ENCODE measurements around the gene SH3BP2. TPM values are rescaled to one million over a fixed set of nuclear protein-coding genes. Genes with fewer than 3 reads are reported as not detected.

The SH3BP2 gene
- polyA plus RNA-seq, 3 donors = 19.1 to 478 (median 26.9) TPM

DNA sequence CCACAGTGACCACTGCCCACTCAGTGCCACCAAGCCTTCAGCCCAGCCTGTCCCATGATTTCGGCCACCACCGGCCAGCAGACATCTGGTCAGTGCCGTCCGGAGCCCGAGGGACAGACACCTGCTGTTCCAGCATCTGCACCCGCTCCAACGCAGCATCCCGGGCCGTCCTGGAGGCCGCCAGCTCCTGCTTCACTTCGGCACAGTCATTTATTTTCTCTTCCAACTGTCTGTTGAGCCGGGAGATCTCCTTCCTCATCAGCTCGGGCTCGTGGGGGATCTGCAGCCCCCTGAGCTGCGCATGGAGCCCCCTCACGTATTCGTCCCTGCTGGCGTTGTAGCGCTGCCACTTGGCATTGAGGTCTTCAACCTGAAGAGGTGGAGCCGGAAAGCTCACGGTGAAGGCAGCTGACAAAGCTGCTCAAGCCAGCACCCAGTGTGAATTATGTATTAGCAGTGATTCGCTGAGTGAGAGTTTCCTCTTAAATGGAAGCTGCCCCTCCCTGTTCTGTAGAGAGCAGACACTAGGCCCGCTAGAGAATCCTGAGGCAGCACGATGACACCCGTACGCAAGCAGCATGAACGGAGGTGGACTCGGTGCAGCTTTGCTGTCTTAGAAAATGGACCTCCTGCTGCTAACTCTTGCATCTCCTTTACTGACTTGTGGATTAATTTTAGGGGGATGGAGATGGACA is 48.2 kb upstream of the SH3BP2 start:
- peaks cover 0 to 1% (median 0%) of the 10 kb centered on the region in 3 donors for H3K27me3 Mint-ChIP-seq (ENCODE audit: low read depth in 3 of 3)
- no peak for DNase-seq
- Histone ChIP-seq H3K27ac (ENCODE audit: low read depth in 1 of 2, low read length in 2 of 2) (peak overlapping the region in 1 of 2 donors; percentile 77), H3K4me1 (ENCODE audit: control insufficient read depth in 1 of 2, insufficient read depth in 2 of 2, low read length in 2 of 2) (peaks cover 8 to 16% of the 10 kb centered on the region in 2 donors), H3K79me2 (ENCODE audit: insufficient read depth, low read length) (peaks cover 10% of the 10 kb centered on the region), H3K4me3 (replicated peaks in 1 of 3; ENCODE audit: low read depth in 2 of 3, low read length in 3 of 3) (no peak overlapping the region), H3K9ac (ENCODE audit: insufficient read depth, low read length, poor library complexity, severe bottlenecking) (no peak overlapping the region), H3K27me3 (ENCODE audit: control insufficient read depth in 2 of 2, insufficient read depth in 2 of 2, low read length in 2 of 2) (no peaks in the 10 kb centered on the region), H3K4me2 (replicated peaks; ENCODE audit: extremely low read depth, low read length, poor library complexity, severe bottlenecking) (no peak overlapping the region), H2AFZ (ENCODE audit: insufficient read depth, low read depth, low read length, poor library complexity, severe bottlenecking) (no peak overlapping the region), H3K9me3 (replicated peaks in 1 of 2; ENCODE audit: control insufficient read depth in 1 of 2, insufficient read depth in 1 of 2, low read length in 2 of 2) (no peaks in the 10 kb centered on the region), H4K20me1 (ENCODE audit: insufficient read depth, low read length) (peaks cover 67% of the 10 kb centered on the region), H3K36me3 (replicated peaks in 1 of 2; ENCODE audit: control insufficient read depth in 1 of 2, insufficient read depth in 2 of 2, low read length in 2 of 2) (peaks cover 69 to 82% of the 10 kb centered on the region in 2 donors)
- TF ChIP-seq, protein P1, sequence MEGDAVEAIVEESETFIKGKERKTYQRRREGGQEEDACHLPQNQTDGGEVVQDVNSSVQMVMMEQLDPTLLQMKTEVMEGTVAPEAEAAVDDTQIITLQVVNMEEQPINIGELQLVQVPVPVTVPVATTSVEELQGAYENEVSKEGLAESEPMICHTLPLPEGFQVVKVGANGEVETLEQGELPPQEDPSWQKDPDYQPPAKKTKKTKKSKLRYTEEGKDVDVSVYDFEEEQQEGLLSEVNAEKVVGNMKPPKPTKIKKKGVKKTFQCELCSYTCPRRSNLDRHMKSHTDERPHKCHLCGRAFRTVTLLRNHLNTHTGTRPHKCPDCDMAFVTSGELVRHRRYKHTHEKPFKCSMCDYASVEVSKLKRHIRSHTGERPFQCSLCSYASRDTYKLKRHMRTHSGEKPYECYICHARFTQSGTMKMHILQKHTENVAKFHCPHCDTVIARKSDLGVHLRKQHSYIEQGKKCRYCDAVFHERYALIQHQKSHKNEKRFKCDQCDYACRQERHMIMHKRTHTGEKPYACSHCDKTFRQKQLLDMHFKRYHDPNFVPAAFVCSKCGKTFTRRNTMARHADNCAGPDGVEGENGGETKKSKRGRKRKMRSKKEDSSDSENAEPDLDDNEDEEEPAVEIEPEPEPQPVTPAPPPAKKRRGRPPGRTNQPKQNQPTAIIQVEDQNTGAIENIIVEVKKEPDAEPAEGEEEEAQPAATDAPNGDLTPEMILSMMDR (IDR thresholded peaks at IDR 0.05) = no peak
- H3K4me1 Mint-ChIP-seq = peaks cover 13% of the 10 kb centered on the region
- peaks cover 69 to 81% of the 10 kb centered on the region in 2 donors for H3K36me3 Mint-ChIP-seq
- WGBS (ENCODE audit: insufficient coverage) = 94% methylated on average over 28 of the region's 28 CpGs
- intact Hi-C loops (cut with micrococcal nuclease) = no loop called here
- H3K9me3 Mint-ChIP-seq = peaks cover 0 to 2% (median 0%) of the 10 kb centered on the region in 7 donors
- no peak overlapping the region for H3K4me3 Mint-ChIP-seq
- peak overlapping the region; percentile 77 to 94 (median 90) for H3K27ac Mint-ChIP-seq

DNA sequence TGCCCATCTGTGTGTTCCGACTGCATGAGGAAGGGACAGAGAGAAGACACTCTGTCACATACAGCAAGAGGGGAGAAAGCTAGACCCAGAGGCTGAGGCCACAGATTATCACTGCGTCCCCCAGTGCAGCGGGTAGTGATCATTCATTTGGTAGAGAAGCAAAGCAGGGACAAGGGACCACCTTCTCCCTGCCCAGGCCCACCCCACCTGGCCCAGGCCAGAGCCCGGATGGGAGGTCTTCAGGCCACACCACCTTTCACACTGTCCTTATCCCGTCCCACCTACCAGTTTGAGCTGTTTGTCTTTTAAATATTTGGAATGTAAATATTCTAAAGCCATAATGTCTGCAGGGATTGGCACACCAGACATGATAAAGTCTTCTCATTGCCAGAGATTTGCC is 47.4 kb upstream of the SH3BP2 start:
- Mint-ChIP-seq H3K9me3 (no peaks in the 10 kb centered on the region), H3K4me3 (no peak overlapping the region), H3K27ac (peak overlapping the region; percentile 78 to 94 (median 91)), H3K27me3 (ENCODE audit: low read depth in 3 of 3) (no peaks in the 10 kb centered on the region), H3K36me3 (peaks cover 71 to 88% of the 10 kb centered on the region in 2 donors), H3K4me1 (peaks cover 9% of the 10 kb centered on the region)
- peak overlapping the region; percentile 75 to 77 for H3K27ac ChIP-seq (ENCODE audit: low read depth in 1 of 2, low read length in 2 of 2)
- H3K4me3 ChIP-seq (replicated peaks in 1 of 3; ENCODE audit: low read depth in 2 of 3, low read length in 3 of 3) = no peak overlapping the region
- peaks cover 16% of the 10 kb centered on the region for H3K79me2 ChIP-seq (ENCODE audit: insufficient read depth, low read length)
- TF ChIP-seq, protein P1 (IDR thresholded peaks at IDR 0.05) = no peak
- no peak overlapping the region for H3K4me2 ChIP-seq (replicated peaks; ENCODE audit: extremely low read depth, low read length, poor library complexity, severe bottlenecking)
- WGBS (ENCODE audit: insufficient coverage) = 89% methylated on average over 1 of the region's 5 CpGs
- intact Hi-C loops (cut with micrococcal nuclease) = no loop called here
- H3K36me3 ChIP-seq (replicated peaks in 1 of 2; ENCODE audit: control insufficient read depth in 1 of 2, insufficient read depth in 2 of 2, low read length in 2 of 2) = peaks cover 69 to 86% of the 10 kb centered on the region in 2 donors
- peaks cover 74% of the 10 kb centered on the region for H4K20me1 ChIP-seq (ENCODE audit: insufficient read depth, low read length)
- peak overlapping the region; percentile 29 for H3K9ac ChIP-seq (ENCODE audit: insufficient read depth, low read length, poor library complexity, severe bottlenecking)
- H3K9me3 ChIP-seq (replicated peaks in 1 of 2; ENCODE audit: control insufficient read depth in 1 of 2, insufficient read depth in 1 of 2, low read length in 2 of 2) = no peaks in the 10 kb centered on the region
- H3K4me1 ChIP-seq (ENCODE audit: control insufficient read depth in 1 of 2, insufficient read depth in 2 of 2, low read length in 2 of 2) = peaks cover 8 to 16% of the 10 kb centered on the region in 2 donors
- DNase-seq = no peak
- H2AFZ ChIP-seq (ENCODE audit: insufficient read depth, low read depth, low read length, poor library complexity, severe bottlenecking) = no peak overlapping the region
- no peaks in the 10 kb centered on the region for H3K27me3 ChIP-seq (ENCODE audit: control insufficient read depth in 2 of 2, insufficient read depth in 2 of 2, low read length in 2 of 2)
